ENCODE measurements around the gene SH3BGRL2.

- TF ChIP-seq ZNF239 (tag by site-specific recombination; IDR thresholded peaks at IDR 0.05) (no peak), ZNF777 (tag by site-specific recombination; IDR thresholded peaks at IDR 0.05; ENCODE audit: borderline replicate concordance) (no peak), CTCF (tag by site-specific recombination; IDR thresholded peaks at IDR 0.05) (no peak), ZNF133 (tag by site-specific recombination; IDR thresholded peaks at IDR 0.05) (no peak), PRDM10 (tag by site-specific recombination; IDR thresholded peaks at IDR 0.05) (no peak), ZFP69B (tag by site-specific recombination; IDR thresholded peaks at IDR 0.05) (no peak), ATF2 (tag by site-specific recombination; IDR thresholded peaks at IDR 0.05; ENCODE audit: low read depth) (no peak)
Observed at GRCh38 chr6:79724816-79725215, 93.7 kb downstream of the SH3BGRL2 start.
